Ishikawa (cell line): ENCODE results near the gene PLCD4.

Source experiments
- EP300 ChIP-seq: IDR thresholded peaks from 2 replicates; pipeline ENCODE4 v1.6.1; 2012; ENCODE audit warnings: borderline replicate concordance
- FOXM1 ChIP-seq: IDR thresholded peaks from 2 replicates; pipeline ENCODE4 v1.6.1; 2012; ENCODE audit warnings: low read depth, borderline replicate concordance
- NFIC ChIP-seq: IDR thresholded peaks from 2 replicates; pipeline ENCODE4 v1.6.1; 2012
- RAD21 ChIP-seq: IDR thresholded peaks from 2 replicates; pipeline ENCODE4 v1.6.1; 2012; ENCODE audit warnings: low read depth
- TAF1 ChIP-seq: IDR thresholded peaks from 2 replicates; pipeline ENCODE4 v1.6.1; 2012; ENCODE audit warnings: low read depth, mild to moderate bottlenecking
- TCF12 ChIP-seq: IDR thresholded peaks from 2 replicates; pipeline ENCODE4 v1.6.1; 2012; ENCODE audit warnings: low read depth
- YY1 ChIP-seq: IDR thresholded peaks from 2 replicates; pipeline ENCODE4 v1.6.1; 2012; ENCODE audit warnings: low read depth
- TF ChIP-seq, protein P1 (sequence below): IDR thresholded peaks from 2 replicates; pipeline ENCODE4 v1.6.1; 2012; ENCODE audit warnings: low read depth, mild to moderate bottlenecking
- TF ChIP-seq, protein P2 (sequence below): IDR thresholded peaks from 2 replicates; pipeline ENCODE4 v1.6.1; 2012

PLCD4 gene

DNA sequence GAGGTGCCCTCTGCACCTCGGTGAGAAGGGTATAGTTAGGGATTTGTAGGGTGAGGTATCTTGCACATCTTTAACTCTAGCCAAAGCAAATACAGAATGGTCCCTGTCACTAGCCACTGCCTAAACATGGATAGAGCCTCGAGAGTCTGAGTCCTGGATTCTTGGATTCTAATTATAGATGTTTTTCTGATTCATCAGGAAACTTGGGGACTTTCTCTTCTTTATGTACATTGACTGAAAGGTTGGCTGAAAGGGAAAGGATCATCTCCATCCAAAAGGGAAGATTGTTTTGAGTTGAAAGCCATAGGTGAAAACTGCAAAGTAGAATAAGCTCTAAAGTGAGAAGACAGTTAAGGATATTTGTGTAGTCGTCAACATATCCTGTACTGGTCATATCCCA is 72.4 kb downstream of the PLCD4 start:
- TF ChIP-seq EP300, result no peak
- TF ChIP-seq NFIC, result no peak
- no peak for TF ChIP-seq TCF12
- TF ChIP-seq, protein P1, sequence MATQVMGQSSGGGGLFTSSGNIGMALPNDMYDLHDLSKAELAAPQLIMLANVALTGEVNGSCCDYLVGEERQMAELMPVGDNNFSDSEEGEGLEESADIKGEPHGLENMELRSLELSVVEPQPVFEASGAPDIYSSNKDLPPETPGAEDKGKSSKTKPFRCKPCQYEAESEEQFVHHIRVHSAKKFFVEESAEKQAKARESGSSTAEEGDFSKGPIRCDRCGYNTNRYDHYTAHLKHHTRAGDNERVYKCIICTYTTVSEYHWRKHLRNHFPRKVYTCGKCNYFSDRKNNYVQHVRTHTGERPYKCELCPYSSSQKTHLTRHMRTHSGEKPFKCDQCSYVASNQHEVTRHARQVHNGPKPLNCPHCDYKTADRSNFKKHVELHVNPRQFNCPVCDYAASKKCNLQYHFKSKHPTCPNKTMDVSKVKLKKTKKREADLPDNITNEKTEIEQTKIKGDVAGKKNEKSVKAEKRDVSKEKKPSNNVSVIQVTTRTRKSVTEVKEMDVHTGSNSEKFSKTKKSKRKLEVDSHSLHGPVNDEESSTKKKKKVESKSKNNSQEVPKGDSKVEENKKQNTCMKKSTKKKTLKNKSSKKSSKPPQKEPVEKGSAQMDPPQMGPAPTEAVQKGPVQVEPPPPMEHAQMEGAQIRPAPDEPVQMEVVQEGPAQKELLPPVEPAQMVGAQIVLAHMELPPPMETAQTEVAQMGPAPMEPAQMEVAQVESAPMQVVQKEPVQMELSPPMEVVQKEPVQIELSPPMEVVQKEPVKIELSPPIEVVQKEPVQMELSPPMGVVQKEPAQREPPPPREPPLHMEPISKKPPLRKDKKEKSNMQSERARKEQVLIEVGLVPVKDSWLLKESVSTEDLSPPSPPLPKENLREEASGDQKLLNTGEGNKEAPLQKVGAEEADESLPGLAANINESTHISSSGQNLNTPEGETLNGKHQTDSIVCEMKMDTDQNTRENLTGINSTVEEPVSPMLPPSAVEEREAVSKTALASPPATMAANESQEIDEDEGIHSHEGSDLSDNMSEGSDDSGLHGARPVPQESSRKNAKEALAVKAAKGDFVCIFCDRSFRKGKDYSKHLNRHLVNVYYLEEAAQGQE, result no peak
- no peak for TF ChIP-seq FOXM1
- TF ChIP-seq, protein P2, sequence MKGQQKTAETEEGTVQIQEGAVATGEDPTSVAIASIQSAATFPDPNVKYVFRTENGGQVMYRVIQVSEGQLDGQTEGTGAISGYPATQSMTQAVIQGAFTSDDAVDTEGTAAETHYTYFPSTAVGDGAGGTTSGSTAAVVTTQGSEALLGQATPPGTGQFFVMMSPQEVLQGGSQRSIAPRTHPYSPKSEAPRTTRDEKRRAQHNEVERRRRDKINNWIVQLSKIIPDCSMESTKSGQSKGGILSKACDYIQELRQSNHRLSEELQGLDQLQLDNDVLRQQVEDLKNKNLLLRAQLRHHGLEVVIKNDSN, result no peak
- no peak for TF ChIP-seq YY1
- no peak for TF ChIP-seq TAF1
- no peak for TF ChIP-seq RAD21
